HL-60 (cell line): ENCODE measurements around the gene DUS1L.

ENCODE experiments used
- DNase-seq, 2 experiments: peaks; one replicate each; pipeline ENCODE4 v3.0.0-alpha.2; 2010 to 2020; ENCODE audit warnings: low read depth in 1 of 2, low spot score in 1 of 2
- H3K27ac ChIP-seq: fragments of 250-450 bp; sonication (Bioruptor Pico); replicated peaks from 2 replicates; pipeline ENCODE4 v1.5.1; 2020; ENCODE audit warnings: mild to moderate bottlenecking, moderate library complexity
- H3K27me3 ChIP-seq: fragments of 250-450 bp; sonication (Bioruptor Pico); 2 replicates; pipeline ENCODE4 v1.5.1; 2021; ENCODE audit warnings: mild to moderate bottlenecking, moderate library complexity; ENCODE audit not compliant: insufficient read depth, poor library complexity, severe bottlenecking
- H3K4me3 ChIP-seq: replicated peaks from 2 replicates; pipeline ENCODE4 v1.5.1; 2011; ENCODE audit warnings: mild to moderate bottlenecking, control low read depth, low read length; ENCODE audit not compliant: insufficient read depth
- CTCF ChIP-seq: IDR thresholded peaks from one replicate; pipeline ENCODE4 v1.5.1; 2011; ENCODE audit warnings: low read length, control low read depth, inconsistent platforms; ENCODE audit not compliant: insufficient read depth
- GABPA ChIP-seq: IDR thresholded peaks from 2 replicates; pipeline ENCODE4 v1.6.1; 2012; ENCODE audit warnings: low read depth
- POLR2AphosphoS5 ChIP-seq: IDR thresholded peaks from 2 replicates; pipeline ENCODE4 v1.6.1; 2012; ENCODE audit warnings: low read depth
- REST ChIP-seq: IDR thresholded peaks from 2 replicates; pipeline ENCODE4 v1.6.1; 2012; ENCODE audit warnings: low read depth; ENCODE audit not compliant: insufficient replicate concordance
- SPI1 ChIP-seq: IDR thresholded peaks from 2 replicates; pipeline ENCODE4 v1.6.1; 2012; ENCODE audit warnings: low read depth, mild to moderate bottlenecking, borderline replicate concordance

The DUS1L gene

GRCh38 chr17:82084373-82085030 lies 18.9 kb upstream of the DUS1L start:
- Histone ChIP-seq H3K27ac (no peak overlapping the region), H3K4me3 (no peak overlapping the region), H3K27me3 (no peaks in the 10 kb centered on the region)
- TF ChIP-seq POLR2AphosphoS5 = no peak
- TF ChIP-seq CTCF = no peak
- TF ChIP-seq REST = no peak
- no peak for TF ChIP-seq GABPA
- TF ChIP-seq SPI1 = no peak
- DNase-seq = no peak

GRCh38 chr17:82083533-82084359 lies 18.1 kb upstream of the DUS1L start:
- no peak for DNase-seq

More at GRCh38 chr17:82083533-82084359, 18.1 kb upstream of the DUS1L start:
- H3K27me3 ChIP-seq = no peaks in the 10 kb centered on the region
- no peak overlapping the region for H3K4me3 ChIP-seq
- H3K27ac ChIP-seq = no peak overlapping the region
- TF ChIP-seq POLR2AphosphoS5 (no peak; the same call in 1 of the 2 replicates), GABPA (no peak), SPI1 (no peak), REST (no peak), CTCF (no peak)
